ENCODE results near the gene INIP. TPM values are rescaled to one million over a fixed set of nuclear protein-coding genes. Genes with fewer than 3 reads are reported as not detected.

Gene INIP
- total RNA-seq, 1 donor from 2014 or later, result 21.0 TPM

- DNase-seq (no peak), ATAC-seq (no peak)
- H3K27me3 ChIP-seq (ENCODE audit: low read depth), result no peaks in the 10 kb centered on the region
- no peaks in the 10 kb centered on the region for H3K9me3 ChIP-seq
- intact Hi-C loops (cut with DNase I), result no loop called here
- TF ChIP-seq CTCF (IDR thresholded peaks at IDR 0.05), result no peak
- H3K27ac ChIP-seq, result no peak overlapping the region
- H3K4me1 ChIP-seq, result peaks cover 13% of the 10 kb centered on the region
- no peaks in the 10 kb centered on the region for H3K36me3 ChIP-seq
- H3K4me3 ChIP-seq, result no peak overlapping the region
Observed at GRCh38 chr9:112720113-112720780, 2.3 kb upstream of the INIP start.

GRCh38 chr9:112719696-112720095, 1.8 kb upstream of the INIP start:
- DNase-seq, result no peak
- no peak overlapping the region for H3K4me3 ChIP-seq
- H3K27me3 ChIP-seq (ENCODE audit: low read depth), result no peaks in the 10 kb centered on the region
- peaks cover 13% of the 10 kb centered on the region for H3K4me1 ChIP-seq
- no peaks in the 10 kb centered on the region for H3K9me3 ChIP-seq
- intact Hi-C loops (cut with DNase I), result no loop called here
- ATAC-seq, result no peak
- no peak for TF ChIP-seq CTCF (IDR thresholded peaks at IDR 0.05)
- H3K27ac ChIP-seq, result no peak overlapping the region
- peaks cover under 1% of the 10 kb centered on the region for H3K36me3 ChIP-seq

GRCh38 chr9:112719241-112719691, 1.3 kb upstream of the INIP start:
- Histone ChIP-seq H3K27ac (no peak overlapping the region), H3K36me3 (peaks cover 5% of the 10 kb centered on the region), H3K4me3 (no peak overlapping the region), H3K4me1 (peaks cover 13% of the 10 kb centered on the region), H3K9me3 (no peaks in the 10 kb centered on the region), H3K27me3 (ENCODE audit: low read depth) (no peaks in the 10 kb centered on the region)
- no peak for DNase-seq
- TF ChIP-seq CTCF (IDR thresholded peaks at IDR 0.05), result no peak
- intact Hi-C loops (cut with DNase I), result no loop called here
- ATAC-seq, result no peak

GRCh38 chr9:112712678-112713077, 5.2 kb downstream of the INIP start:
- Histone ChIP-seq H3K27me3 (ENCODE audit: low read depth) (no peaks in the 10 kb centered on the region), H3K4me3 (no peak overlapping the region), H3K4me1 (peaks cover 13% of the 10 kb centered on the region), H3K9me3 (no peaks in the 10 kb centered on the region), H3K27ac (no peak overlapping the region), H3K36me3 (peaks cover 16% of the 10 kb centered on the region)
- no peak for ATAC-seq
- intact Hi-C loops (cut with DNase I), result no loop called here
- no peak for DNase-seq
- TF ChIP-seq CTCF (IDR thresholded peaks at IDR 0.05), result no peak

- Histone ChIP-seq H3K27ac (no peak overlapping the region), H3K4me1 (peaks cover 1% of the 10 kb centered on the region), H3K27me3 (ENCODE audit: low read depth) (no peaks in the 10 kb centered on the region), H3K36me3 (peaks cover 16% of the 10 kb centered on the region), H3K4me3 (no peak overlapping the region), H3K9me3 (no peaks in the 10 kb centered on the region)
- ATAC-seq (no peak), DNase-seq (no peak)
- TF ChIP-seq CTCF (IDR thresholded peaks at IDR 0.05), result peak; percentile 37
- intact Hi-C loops (cut with DNase I), result no loop called here
Observed at GRCh38 chr9:112711050-112711689, 6.7 kb downstream of the INIP start.
